NCI-H2196 (cell line): ENCODE data around the gene ENOSF1.

Experiments
- DNase-seq: peaks from one replicate; lab custom pipeline; 2025; ENCODE audit not compliant: unreplicated experiment; lab: John Stamatoyannopoulos, UW

ENOSF1 gene

DNA sequence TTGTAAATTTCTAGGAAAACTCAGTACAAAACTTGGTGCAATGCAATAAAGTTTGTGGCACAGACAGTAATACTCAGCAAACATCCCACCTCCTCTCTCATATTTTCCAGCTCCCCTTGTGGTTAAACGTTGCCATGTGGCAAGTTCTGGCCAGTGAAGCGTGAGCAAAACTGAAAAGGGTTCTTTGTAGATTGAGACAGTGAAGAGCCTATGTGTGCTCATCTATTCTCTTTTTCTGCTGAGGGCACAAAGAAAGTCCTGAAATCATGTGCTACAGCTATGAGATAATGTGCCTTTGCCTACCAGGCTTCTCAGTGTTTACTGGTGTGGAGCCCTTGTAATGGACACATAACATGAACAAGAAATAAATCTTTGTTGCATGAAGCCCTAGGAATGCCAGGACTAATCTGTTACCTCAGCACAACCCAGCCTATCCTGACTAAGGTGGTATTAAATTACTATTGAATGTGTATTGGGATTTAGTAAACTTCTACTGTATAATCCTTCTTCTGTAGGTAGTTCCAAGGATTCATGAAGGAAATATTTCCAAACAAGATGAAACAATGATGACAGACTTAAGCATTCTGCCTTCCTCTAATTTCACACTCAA, 67.9 kb downstream of the ENOSF1 start:
- no peak for DNase-seq

DNA sequence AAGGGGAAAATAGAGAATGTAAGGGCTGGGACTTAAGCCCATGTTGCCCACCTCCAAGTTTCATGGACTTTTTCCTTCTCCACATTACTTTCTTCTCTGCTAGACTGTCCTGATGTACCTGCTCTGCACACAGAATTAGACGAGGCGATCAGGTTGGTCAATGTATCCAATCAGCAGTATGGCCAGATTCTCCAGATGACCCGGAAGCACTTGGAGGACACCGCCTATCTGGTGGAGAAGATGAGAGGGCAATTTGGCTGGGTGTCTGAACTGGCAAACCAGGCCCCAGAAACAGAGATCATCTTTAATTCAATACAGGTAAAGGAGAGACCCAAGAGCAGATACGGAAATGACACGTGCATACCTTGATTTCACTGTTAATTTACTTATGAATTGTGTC, 71.2 kb downstream of the ENOSF1 start:
- DNase-seq, result no peak

DNA sequence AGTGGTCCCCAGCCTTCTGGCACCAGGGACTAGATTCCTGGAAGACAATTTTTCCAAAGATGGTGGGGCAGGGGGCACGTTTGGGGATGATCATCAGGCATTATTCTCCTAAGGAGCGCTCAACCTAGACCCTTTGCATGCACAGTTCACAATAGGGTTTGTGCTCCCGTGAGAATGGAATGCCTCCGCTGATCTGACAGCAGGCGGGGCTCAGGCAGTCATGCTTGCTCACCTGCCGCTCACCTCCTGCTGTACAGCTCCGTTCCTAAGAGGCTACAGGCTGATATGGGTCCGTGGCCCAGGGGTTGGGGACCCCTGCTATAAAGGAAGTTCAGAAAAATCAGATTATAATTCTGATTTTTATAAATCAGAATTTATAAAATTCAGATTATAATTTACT, 77.3 kb downstream of the ENOSF1 start:
- no peak for DNase-seq

- DNase-seq, result no peak
Observed at GRCh38 chr18:634551-635045, 77.8 kb downstream of the ENOSF1 start.

DNA sequence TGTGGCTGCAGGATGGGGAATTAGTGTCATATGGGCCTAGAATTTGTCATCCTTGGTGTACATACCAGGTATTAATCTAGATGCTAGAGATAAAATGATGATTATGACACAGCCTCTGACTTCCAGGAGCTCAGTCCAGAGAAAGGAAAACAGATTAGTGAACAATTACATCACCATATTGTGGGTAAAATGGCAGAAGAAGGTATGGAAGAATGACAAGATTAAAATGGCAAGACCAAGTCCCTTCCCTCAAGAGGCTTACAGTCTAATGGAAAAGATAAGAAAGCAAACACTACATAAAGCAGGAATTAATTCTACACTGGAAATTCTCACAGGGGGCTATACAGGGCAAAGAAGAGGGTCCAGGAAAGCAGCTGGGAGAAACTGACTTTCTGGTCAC, 80.9 kb downstream of the ENOSF1 start:
- DNase-seq, result no peak

DNA sequence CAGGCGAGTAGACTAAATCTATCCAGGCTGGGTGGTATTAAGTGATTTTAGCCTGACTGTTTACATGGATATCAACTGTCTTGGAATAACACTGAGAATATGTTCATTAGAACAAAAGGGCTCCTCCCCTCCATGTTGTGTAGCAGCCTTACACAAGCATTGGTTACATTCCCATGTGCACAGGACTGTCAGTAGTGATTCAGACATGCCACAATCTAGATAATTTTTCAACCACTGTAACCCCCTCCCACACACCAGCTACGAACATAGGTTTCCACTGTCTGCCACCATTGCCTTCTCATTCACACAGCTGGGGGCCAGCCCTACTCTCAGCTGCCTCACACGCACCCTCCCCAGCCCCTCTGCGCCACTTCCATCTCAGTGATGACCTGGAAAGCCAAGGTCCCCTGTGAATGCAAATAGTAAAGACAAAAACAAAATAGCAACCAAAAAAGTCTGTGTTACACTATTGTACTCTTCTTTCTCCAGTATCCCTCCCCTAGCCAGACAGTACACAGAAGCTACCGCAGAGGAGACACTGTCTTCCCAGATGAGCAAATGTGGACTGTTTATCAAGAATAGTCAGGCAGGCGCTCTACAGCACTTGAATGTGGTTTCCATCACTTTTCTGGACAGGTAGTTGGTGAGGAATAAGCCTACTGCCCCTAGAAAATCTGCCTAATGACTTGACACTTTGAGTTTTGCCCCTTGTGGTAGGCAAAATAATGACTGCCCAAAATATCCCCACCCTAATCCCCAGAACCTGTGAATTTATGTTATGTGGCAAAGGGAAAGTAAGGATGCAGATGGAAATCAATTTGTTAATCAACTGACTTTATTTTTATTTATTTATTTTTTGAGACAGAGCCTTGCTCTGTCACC, 82.9 kb downstream of the ENOSF1 start:
- DNase-seq, result no peak

- no peak for DNase-seq
Observed at GRCh38 chr18:627231-627630, 85.2 kb downstream of the ENOSF1 start.

GRCh38 chr18:623761-624620, 88.4 kb downstream of the ENOSF1 start:
- DNase-seq, result peak; percentile 92

DNA sequence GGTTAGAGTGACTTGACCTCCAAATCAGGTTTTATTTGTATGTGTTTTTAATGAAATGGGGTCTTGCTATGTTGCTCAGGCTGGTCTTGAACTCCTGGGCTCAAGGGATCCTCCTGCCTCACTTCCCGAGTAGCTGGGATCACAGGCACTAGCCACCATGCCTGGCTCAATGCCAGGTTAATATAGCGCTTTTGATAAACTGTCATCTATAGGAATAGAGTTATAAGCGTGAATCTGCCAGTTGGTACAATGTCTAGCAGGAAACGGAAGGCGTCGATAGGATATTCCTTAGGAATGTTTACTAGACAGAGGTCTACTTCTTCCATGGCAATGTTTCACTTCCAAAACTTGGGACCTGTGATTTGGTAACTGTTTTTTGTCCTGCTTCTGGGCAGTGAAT, 90.1 kb downstream of the ENOSF1 start:
- DNase-seq, result no peak

DNA sequence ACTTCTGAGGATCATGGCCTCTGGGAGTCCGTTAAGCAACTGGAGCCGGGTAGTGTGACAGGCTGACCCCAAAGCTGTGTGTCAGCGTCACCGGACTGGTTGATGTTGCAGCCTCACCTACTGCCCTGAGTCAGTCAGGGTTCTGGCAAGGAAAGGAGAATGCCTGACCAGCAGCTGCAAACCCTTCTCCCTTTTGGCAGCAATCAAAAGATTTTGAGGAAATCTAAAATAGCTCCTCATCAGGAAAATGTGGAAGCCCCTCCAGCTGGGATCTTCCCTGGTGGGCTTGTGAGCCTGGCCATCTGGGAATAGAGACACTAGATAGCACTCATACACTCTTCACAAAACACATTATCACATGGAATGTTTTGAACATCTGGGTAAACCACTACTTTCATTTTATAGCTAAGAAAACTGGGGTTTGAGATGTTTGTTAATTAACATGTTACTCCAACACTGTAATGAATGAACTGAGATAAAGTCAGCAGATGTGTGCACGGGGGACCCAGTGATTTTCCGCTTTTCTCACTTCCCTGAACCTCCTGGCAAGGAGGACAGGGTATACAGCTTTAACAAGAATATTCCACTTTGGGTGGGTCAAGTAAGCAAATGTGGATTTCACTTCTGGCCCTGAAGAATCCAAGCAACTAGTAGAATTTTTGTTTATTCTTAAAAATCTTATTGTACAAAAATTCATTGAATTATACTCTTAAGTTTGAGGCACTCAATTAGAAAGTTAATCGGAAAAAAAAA, 91.0 kb downstream of the ENOSF1 start:
- DNase-seq, result no peak
